OCI-LY3 (cell line): ENCODE measurements around the gene LGALS9C.
"Not testable (repeated sequence)": the region's sequence is repeated elsewhere in the genome, so short reads cannot be mapped to it uniquely, and the experiment has no call there.

Experiments
- H2AFZ ChIP-seq: fragments of 200-600, 300-600 bp; shearing (Covaris generic); 2 replicates; pipeline ENCODE4 v1.6.0; 2014; ENCODE audit warnings: antibody characterized with exemption, low read depth, low read length
- H3K27ac ChIP-seq: fragments of 200-600, 300-600 bp; sonication (generic); 2 replicates; pipeline ENCODE4 v1.5.1; 2014; ENCODE audit warnings: mild to moderate bottlenecking, low read length, moderate library complexity, mixed read lengths
- H3K27me3 ChIP-seq: fragments of 200-600, 300-600 bp; sonication (generic); 2 replicates; pipeline ENCODE4 v1.6.1; 2014; ENCODE audit warnings: low read depth, low read length, mixed read lengths
- H3K36me3 ChIP-seq: fragments of 200-600, 300-600 bp; sonication (generic); replicated peaks from 2 replicates; pipeline ENCODE3; 2014; ENCODE audit warnings: low read depth, low read length, mixed read lengths
- H3K4me1 ChIP-seq: fragments of 300-600, 200-600 bp; sonication (generic); 2 replicates; pipeline ENCODE4 v1.6.1; 2014; ENCODE audit warnings: low read length, mixed read lengths
- H3K4me2 ChIP-seq: fragments of 200-600, 300-600 bp; sonication (generic); 2 replicates; pipeline ENCODE4 v1.6.1; 2014; ENCODE audit warnings: low read length, mixed read lengths
- H3K4me3 ChIP-seq: fragments of 300-600, 200-600 bp; sonication (generic); 2 replicates; pipeline ENCODE4 v1.5.1; 2014; ENCODE audit warnings: antibody characterized with exemption, mild to moderate bottlenecking, low read length, moderate library complexity
- H3K79me2 ChIP-seq: fragments of 300-600, 200-600 bp; shearing (Covaris generic); 2 replicates; pipeline ENCODE4 v1.6.1; 2014; ENCODE audit warnings: mild to moderate bottlenecking, low read length, mixed read lengths
- H3K9ac ChIP-seq: fragments of 300-600, 200-600 bp; shearing (Covaris generic); 2 replicates; pipeline ENCODE4 v1.6.0; 2014; ENCODE audit warnings: mild to moderate bottlenecking, low read length, moderate library complexity
- H3K9me3 ChIP-seq: fragments of 200-600, 300-600 bp; shearing (Covaris generic); 2 replicates; pipeline ENCODE4 v1.6.1; 2014; ENCODE audit warnings: low read length, mixed read lengths; ENCODE audit not compliant: insufficient read depth
- H4K20me1 ChIP-seq: fragments of 200-600, 300-600 bp; sonication (generic); 2 replicates; pipeline ENCODE4 v1.6.1; 2016; ENCODE audit warnings: low read length, mixed read lengths; ENCODE audit not compliant: insufficient read depth

LGALS9C gene

GRCh38 chr17:18492712-18493480 lies 16.3 kb downstream of the LGALS9C start:
- H2AFZ ChIP-seq, H4K20me1 ChIP-seq, H3K27ac ChIP-seq, H3K79me2 ChIP-seq, H3K4me1 ChIP-seq, H3K9me3 ChIP-seq, H3K9ac ChIP-seq, H3K4me3 ChIP-seq, H3K27me3 ChIP-seq, H3K36me3 ChIP-seq: not testable (repeated sequence)
- H3K4me2 ChIP-seq = 0 out of 2 replicates have a peak overlapping the region, but pooled peaks have one; percentile 14

- H3K4me1 ChIP-seq, H2AFZ ChIP-seq, H3K4me2 ChIP-seq, H3K79me2 ChIP-seq, H3K9me3 ChIP-seq, H3K36me3 ChIP-seq, H3K4me3 ChIP-seq, H3K27me3 ChIP-seq, H4K20me1 ChIP-seq, H3K9ac ChIP-seq, H3K27ac ChIP-seq: not testable (repeated sequence)
Measured at GRCh38 chr17:18494250-18494768, 17.7 kb downstream of the LGALS9C start.

- not testable (repeated sequence) for H3K27ac ChIP-seq, H3K4me2 ChIP-seq, H3K36me3 ChIP-seq, H3K4me3 ChIP-seq, H3K9me3 ChIP-seq, H2AFZ ChIP-seq, H3K27me3 ChIP-seq, H3K79me2 ChIP-seq, H3K9ac ChIP-seq, H4K20me1 ChIP-seq, H3K4me1 ChIP-seq
Measured at GRCh38 chr17:18497044-18497443, 20.5 kb downstream of the LGALS9C start.

GRCh38 chr17:18499100-18499499 lies 22.5 kb downstream of the LGALS9C start:
- not testable (repeated sequence) for H3K4me2 ChIP-seq, H4K20me1 ChIP-seq, H3K9me3 ChIP-seq, H3K79me2 ChIP-seq, H3K27me3 ChIP-seq, H3K9ac ChIP-seq, H3K4me1 ChIP-seq, H2AFZ ChIP-seq, H3K27ac ChIP-seq, H3K36me3 ChIP-seq, H3K4me3 ChIP-seq

- not testable (repeated sequence) for H4K20me1 ChIP-seq, H3K4me2 ChIP-seq, H3K36me3 ChIP-seq, H3K27ac ChIP-seq, H3K27me3 ChIP-seq, H2AFZ ChIP-seq, H3K79me2 ChIP-seq, H3K4me1 ChIP-seq, H3K9ac ChIP-seq, H3K9me3 ChIP-seq, H3K4me3 ChIP-seq
Measured at GRCh38 chr17:18499756-18500155, 23.2 kb downstream of the LGALS9C start.

- not testable (repeated sequence) for H3K79me2 ChIP-seq, H2AFZ ChIP-seq, H3K36me3 ChIP-seq, H3K9ac ChIP-seq, H3K4me3 ChIP-seq, H3K4me2 ChIP-seq, H4K20me1 ChIP-seq, H3K9me3 ChIP-seq, H3K4me1 ChIP-seq, H3K27ac ChIP-seq, H3K27me3 ChIP-seq
Measured at GRCh38 chr17:18500281-18500680, 23.7 kb downstream of the LGALS9C start.

GRCh38 chr17:18500816-18501215 lies 24.2 kb downstream of the LGALS9C start:
- not testable (repeated sequence) for H3K27me3 ChIP-seq, H3K36me3 ChIP-seq, H2AFZ ChIP-seq, H4K20me1 ChIP-seq, H3K4me2 ChIP-seq, H3K79me2 ChIP-seq, H3K9me3 ChIP-seq, H3K4me1 ChIP-seq, H3K9ac ChIP-seq, H3K4me3 ChIP-seq, H3K27ac ChIP-seq

GRCh38 chr17:18503221-18503620 lies 26.6 kb downstream of the LGALS9C start:
- H3K9me3 ChIP-seq, H2AFZ ChIP-seq: not testable (repeated sequence)

GRCh38 chr17:18507729-18508128 lies 31.1 kb downstream of the LGALS9C start:
- H3K4me3 ChIP-seq, H2AFZ ChIP-seq, H3K9me3 ChIP-seq, H3K27ac ChIP-seq, H3K9ac ChIP-seq, H3K79me2 ChIP-seq, H3K27me3 ChIP-seq, H3K4me2 ChIP-seq, H3K36me3 ChIP-seq, H4K20me1 ChIP-seq, H3K4me1 ChIP-seq: not testable (repeated sequence)

More at GRCh38 chr17:18503221-18503620, 26.6 kb downstream of the LGALS9C start:
- not testable (repeated sequence) for H3K27me3 ChIP-seq, H3K36me3 ChIP-seq, H3K4me1 ChIP-seq, H3K27ac ChIP-seq, H4K20me1 ChIP-seq, H3K9ac ChIP-seq, H3K4me3 ChIP-seq, H3K79me2 ChIP-seq, H3K4me2 ChIP-seq

GRCh38 chr17:18508667-18509066 lies 32.1 kb downstream of the LGALS9C start:
- not testable (repeated sequence) for H3K27ac ChIP-seq, H3K27me3 ChIP-seq

More at GRCh38 chr17:18508667-18509066, 32.1 kb downstream of the LGALS9C start:
- H3K4me3 ChIP-seq, H3K9me3 ChIP-seq, H4K20me1 ChIP-seq, H2AFZ ChIP-seq, H3K36me3 ChIP-seq, H3K79me2 ChIP-seq, H3K9ac ChIP-seq, H3K4me1 ChIP-seq, H3K4me2 ChIP-seq: not testable (repeated sequence)
